ENCODE measurements around the gene SVIL.
A peak's percentile ranks its signal among the peaks of the same experiment; 100 is the strongest.

The SVIL gene

DNA sequence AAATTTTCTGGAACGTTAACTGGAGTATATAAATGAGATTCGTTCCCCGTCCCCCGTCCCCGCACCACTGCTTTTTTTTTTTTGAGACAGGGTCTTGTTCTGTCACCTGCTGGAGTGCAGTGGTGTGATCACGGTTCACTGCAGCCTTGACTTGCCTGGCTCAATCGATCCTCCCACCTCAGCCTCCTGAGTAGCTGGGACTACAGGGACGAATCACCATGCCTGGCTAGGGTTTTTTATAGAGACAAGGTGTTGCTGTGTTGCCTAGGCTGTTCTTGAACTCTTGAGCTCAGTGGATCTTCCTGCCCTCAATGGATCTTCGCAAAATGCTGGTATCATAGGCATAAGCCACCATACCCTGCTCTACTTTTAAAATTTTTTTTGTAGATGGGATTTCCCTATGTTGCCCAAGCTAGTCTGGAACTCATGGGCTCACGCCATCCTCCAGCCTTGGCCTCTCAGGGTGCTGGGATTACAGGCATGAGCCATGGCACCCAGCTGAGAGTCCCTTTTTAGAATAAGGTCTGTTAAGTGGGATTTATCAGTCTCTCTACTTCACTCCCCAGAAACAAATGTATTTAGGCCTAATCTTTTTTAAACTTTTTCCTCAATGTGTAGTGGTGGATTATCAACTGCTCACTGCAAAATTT is 223.0 kb downstream of the SVIL start:
- no peak for DNase-seq (ENCODE audit: low spot score)

DNA sequence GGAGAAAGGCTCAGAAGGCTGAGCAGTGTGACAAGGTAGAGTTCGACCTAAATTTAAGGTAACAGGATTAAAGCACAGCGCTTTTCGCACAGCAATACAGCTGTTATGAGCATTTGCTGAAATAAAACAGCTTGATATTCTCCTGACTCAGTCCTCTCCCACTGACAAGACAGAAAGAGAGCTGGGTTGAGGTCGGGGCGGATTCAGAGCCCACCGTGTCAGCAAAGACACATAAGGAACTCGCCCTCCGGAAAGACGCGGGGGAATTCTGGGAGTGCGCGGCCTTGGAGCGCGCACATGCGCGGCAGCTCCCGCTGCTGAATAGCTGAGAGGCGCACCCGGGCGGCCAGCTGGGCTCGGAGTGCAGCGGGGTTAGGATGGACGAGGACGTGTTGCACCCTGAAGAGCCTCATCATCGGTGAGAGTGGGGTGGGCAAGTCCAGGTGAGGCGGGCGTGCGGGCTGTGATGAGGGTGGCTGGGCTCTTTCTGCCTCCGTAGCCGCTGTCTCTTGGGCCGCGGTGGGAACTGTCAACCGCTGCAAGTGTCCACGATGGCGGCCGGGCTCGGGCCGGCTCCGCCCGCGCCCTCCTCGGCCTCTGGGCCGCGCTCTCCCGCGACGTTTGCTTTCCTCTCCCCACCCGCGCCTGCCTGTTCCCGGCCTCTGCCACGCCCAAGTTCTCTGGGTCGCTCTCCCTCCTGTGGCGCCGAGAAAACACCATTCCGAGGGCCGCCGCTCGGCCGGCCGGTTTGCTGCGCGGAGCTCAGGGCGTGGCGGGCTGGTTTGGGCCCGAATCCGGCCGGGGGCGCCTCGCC is 225.3 kb downstream of the SVIL start:
- peak; percentile 25 for DNase-seq (ENCODE audit: low spot score)

DNA sequence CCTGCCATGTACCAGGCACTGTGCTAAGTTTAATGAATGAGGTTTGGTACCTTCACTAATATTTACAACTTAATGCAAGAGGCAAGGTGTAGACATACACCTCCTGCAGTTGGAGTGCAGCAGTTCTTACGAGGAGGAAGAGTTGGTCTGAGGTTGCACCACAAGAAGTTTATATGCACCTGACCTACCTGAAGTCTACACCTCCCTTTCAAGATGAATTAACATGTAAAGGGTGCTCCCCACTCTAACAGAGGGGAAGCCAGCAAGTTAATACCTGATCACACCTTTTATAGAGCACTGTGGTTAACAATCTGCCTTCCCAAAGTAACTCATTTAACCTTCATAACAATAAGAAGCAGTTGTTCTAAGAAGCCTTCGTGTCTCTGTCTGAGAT is 225.9 kb downstream of the SVIL start:
- no peak for DNase-seq (ENCODE audit: low spot score)
